Thoracic aorta (tissue), 2 donors: ENCODE results near the gene IL4R. TPM values are rescaled to one million over a fixed set of nuclear protein-coding genes. Genes with fewer than 3 reads are reported as not detected.

Source experiments
- ATAC-seq: fragments of 150-250 bp; one replicate; pipeline ENCODE4 v1.8.0; 2017; ENCODE audit warnings: low read depth; ENCODE audit not compliant: insufficient number of reproducible peaks, low FRiP score
- DNase-seq: peaks from one replicate; pipeline ENCODE4 v3.0.0-alpha.2; 2020; ENCODE audit warnings: low spot score
- H3K27ac ChIP-seq, 2 donors: fragments of 200-600 bp; sonication (generic); 1 replicate in 1 of 2; 2 replicates in 1 of 2; pipeline ENCODE4 v1.5.1; 2016; ENCODE audit warnings: mild to moderate bottlenecking in 2 of 2, moderate library complexity in 2 of 2
- H3K27me3 ChIP-seq: fragments of 200-600 bp; sonication (generic); replicated peaks from 2 replicates; pipeline ENCODE4 v1.6.0; 2016; ENCODE audit warnings: mild to moderate bottlenecking; ENCODE audit not compliant: insufficient read depth
- H3K36me3 ChIP-seq: fragments of 200-600 bp; sonication (generic); one replicate; pipeline ENCODE4 v1.5.1; 2016
- H3K4me1 ChIP-seq, 2 donors: fragments of 200-600 bp; sonication (generic); 1 replicate in 1 of 2; 2 replicates in 1 of 2; pipeline versions ENCODE4 v1.5.1 to v1.6.0; 2016; ENCODE audit warnings: low read depth in 2 of 2, mild to moderate bottlenecking in 1 of 2; ENCODE audit not compliant: control insufficient read depth in 1 of 2
- H3K4me3 ChIP-seq: fragments of 200-600 bp; sonication (generic); 2 replicates; pipeline ENCODE4 v1.5.1; 2016; ENCODE audit warnings: mild to moderate bottlenecking
- H3K9me3 ChIP-seq: fragments of 200-600 bp; sonication (generic); 2 replicates; pipeline ENCODE4 v1.5.1; 2016
- total RNA-seq, 2 donors: library from RNA; depleted of rRNA; stranded (reverse); fragments of >200 nt; gene quantifications; one replicate each; pipeline versions ENCODE4 v1.1.0 to v1.2.3, GENCODE V29; 2016
- TF ChIP-seq, protein P1 (sequence below): fragments of 200-600 bp; sonication (generic); IDR thresholded peaks from one replicate; pipeline ENCODE4 v1.5.1; 2019; ENCODE audit warnings: antibody characterized with exemption

IL4R gene
- total RNA-seq, 2 donors from 2014 or later = 46.2 to 148 TPM

- Histone ChIP-seq H3K36me3 (peaks cover 16% of the 10 kb centered on the region), H3K9me3 (no peaks in the 10 kb centered on the region), H3K27me3 (no peaks in the 10 kb centered on the region), H3K27ac (no peak overlapping the region), H3K4me1 (peaks cover 5 to 12% of the 10 kb centered on the region in 2 donors), H3K4me3 (no peak overlapping the region)
- TF ChIP-seq, protein P1, sequence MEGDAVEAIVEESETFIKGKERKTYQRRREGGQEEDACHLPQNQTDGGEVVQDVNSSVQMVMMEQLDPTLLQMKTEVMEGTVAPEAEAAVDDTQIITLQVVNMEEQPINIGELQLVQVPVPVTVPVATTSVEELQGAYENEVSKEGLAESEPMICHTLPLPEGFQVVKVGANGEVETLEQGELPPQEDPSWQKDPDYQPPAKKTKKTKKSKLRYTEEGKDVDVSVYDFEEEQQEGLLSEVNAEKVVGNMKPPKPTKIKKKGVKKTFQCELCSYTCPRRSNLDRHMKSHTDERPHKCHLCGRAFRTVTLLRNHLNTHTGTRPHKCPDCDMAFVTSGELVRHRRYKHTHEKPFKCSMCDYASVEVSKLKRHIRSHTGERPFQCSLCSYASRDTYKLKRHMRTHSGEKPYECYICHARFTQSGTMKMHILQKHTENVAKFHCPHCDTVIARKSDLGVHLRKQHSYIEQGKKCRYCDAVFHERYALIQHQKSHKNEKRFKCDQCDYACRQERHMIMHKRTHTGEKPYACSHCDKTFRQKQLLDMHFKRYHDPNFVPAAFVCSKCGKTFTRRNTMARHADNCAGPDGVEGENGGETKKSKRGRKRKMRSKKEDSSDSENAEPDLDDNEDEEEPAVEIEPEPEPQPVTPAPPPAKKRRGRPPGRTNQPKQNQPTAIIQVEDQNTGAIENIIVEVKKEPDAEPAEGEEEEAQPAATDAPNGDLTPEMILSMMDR = no peak
- DNase-seq (no peak), ATAC-seq (no peak)
Measured at GRCh38 chr16:27335349-27336053, 21.7 kb downstream of the IL4R start.

DNA sequence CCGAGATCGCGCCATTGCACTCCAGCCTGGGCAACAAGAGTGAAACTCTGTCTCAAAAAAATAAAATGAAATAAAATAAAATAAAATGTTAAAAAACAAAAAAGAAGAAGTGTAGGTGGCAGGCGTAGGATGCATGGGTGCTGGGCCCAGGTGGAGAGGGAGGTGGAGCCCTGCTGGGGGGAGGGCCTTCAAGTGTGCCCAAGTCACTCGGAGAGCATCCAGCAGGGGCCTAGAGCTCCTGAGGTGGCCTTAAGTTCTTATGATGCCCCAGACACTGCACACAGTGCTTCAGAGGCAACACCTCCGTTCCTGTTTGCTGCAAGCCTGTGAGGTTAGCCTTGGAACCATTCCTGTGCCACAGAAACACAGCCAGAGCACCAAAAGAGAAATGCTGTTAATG is 23.2 kb downstream of the IL4R start:
- Histone ChIP-seq H3K27ac (no peak overlapping the region), H3K4me1 (peaks cover 0 to 5% of the 10 kb centered on the region in 2 donors), H3K4me3 (no peak overlapping the region), H3K36me3 (peaks cover 26% of the 10 kb centered on the region), H3K9me3 (no peaks in the 10 kb centered on the region), H3K27me3 (no peaks in the 10 kb centered on the region)
- ATAC-seq = no peak
- TF ChIP-seq, protein P1 = no peak
- DNase-seq = no peak

GRCh38 chr16:27339180-27339579 is 25.4 kb downstream of the IL4R start:
- H3K36me3 ChIP-seq = peaks cover 30% of the 10 kb centered on the region
- DNase-seq = no peak
- no peak overlapping the region for H3K27ac ChIP-seq
- H3K9me3 ChIP-seq = no peaks in the 10 kb centered on the region
- no peaks in the 10 kb centered on the region for H3K27me3 ChIP-seq
- H3K4me1 ChIP-seq = peaks cover 0 to 5% of the 10 kb centered on the region in 2 donors
- no peak overlapping the region for H3K4me3 ChIP-seq
- ATAC-seq = no peak
- TF ChIP-seq, protein P1 = no peak

GRCh38 chr16:27340654-27341053 is 26.9 kb downstream of the IL4R start:
- ATAC-seq = no peak

DNA sequence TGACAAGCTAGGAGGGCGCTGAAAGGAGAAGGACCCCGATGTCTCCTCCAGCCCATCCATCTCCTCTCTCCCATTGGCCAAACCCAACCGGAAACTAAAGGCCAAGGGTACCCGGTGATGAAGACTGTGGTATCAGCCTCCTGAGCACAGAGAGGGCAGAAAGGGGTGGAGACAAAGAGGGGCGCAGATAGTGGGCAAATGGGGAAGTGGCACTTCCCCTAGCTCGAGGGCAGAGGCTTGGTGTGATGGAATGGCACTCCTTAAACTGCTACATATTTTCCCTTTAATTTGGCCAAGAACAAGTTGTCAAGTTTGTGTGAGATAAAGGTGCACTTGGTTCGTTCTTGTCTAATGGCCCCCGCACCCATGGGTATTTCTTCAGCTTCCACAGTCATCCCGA is 27.8 kb downstream of the IL4R start:
- no peak for DNase-seq
- Histone ChIP-seq H3K27me3 (no peaks in the 10 kb centered on the region), H3K36me3 (peaks cover 34% of the 10 kb centered on the region), H3K4me3 (no peak overlapping the region), H3K9me3 (no peaks in the 10 kb centered on the region), H3K4me1 (no peaks in the 10 kb centered on the region), H3K27ac (no peak overlapping the region)
- ATAC-seq = no peak
- TF ChIP-seq, protein P1 = no peak

More at GRCh38 chr16:27340654-27341053, 26.9 kb downstream of the IL4R start:
- H3K27me3 ChIP-seq = no peaks in the 10 kb centered on the region
- peaks cover 34% of the 10 kb centered on the region for H3K36me3 ChIP-seq
- no peak for DNase-seq
- peaks cover 0 to 5% of the 10 kb centered on the region in 2 donors for H3K4me1 ChIP-seq
- no peaks in the 10 kb centered on the region for H3K9me3 ChIP-seq
- TF ChIP-seq, protein P1 = no peak
- no peak overlapping the region for H3K27ac ChIP-seq
- no peak overlapping the region for H3K4me3 ChIP-seq
